Measurements from ENCODE around the gene CALD1. TPM values are rescaled to one million over a fixed set of nuclear protein-coding genes. Genes with fewer than 3 reads are reported as not detected.

CALD1 gene, protein sequence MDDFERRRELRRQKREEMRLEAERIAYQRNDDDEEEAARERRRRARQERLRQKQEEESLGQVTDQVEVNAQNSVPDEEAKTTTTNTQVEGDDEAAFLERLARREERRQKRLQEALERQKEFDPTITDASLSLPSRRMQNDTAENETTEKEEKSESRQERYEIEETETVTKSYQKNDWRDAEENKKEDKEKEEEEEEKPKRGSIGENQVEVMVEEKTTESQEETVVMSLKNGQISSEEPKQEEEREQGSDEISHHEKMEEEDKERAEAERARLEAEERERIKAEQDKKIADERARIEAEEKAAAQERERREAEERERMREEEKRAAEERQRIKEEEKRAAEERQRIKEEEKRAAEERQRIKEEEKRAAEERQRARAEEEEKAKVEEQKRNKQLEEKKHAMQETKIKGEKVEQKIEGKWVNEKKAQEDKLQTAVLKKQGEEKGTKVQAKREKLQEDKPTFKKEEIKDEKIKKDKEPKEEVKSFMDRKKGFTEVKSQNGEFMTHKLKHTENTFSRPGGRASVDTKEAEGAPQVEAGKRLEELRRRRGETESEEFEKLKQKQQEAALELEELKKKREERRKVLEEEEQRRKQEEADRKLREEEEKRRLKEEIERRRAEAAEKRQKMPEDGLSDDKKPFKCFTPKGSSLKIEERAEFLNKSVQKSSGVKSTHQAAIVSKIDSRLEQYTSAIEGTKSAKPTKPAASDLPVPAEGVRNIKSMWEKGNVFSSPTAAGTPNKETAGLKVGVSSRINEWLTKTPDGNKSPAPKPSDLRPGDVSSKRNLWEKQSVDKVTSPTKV
- total RNA-seq: 313 and 329 TPM in 2 replicates

DNA sequence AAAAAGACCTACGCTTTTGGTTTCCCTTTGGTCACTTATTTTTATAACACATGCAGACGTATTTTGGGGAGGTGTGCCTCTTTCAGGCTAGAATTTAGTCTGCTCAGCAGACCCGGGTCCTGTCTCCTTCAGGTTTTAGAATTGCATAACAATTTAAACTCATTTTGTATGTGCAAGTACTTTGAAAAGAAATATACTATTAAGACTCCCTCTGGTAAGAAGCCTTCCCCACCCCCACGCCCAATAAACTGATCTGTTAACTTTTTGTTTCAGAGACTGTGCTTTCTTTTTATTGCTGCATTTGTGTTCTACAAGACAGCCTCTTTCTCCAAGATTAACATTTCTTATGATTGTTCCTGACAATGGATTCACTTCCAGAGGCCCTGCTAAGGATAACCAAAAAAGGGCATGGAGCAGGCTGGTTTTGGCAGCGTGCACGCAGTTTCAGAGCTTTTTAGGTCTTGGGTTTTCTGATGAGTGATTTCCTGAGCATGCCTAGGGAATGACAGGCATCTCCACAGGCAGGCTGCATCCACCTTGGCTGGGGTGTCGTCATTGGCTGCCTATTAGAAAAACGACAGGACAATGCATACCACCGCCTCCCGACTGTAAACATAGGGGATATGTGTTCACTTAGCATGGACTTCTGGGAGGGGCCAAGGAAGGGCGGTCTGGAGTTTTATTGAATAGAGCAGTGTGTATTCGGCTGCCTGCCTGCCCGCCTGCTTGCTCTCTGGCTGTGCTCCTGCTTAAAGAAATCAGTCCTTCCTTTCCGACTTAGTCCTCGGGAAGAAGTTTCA lies at the start of gene CALD1:
CALD1 (plus strand) TSS at position 694 of the 800 bp plus-strand sequence. CDS start 88,100 bp downstream, outside the sequence.

DNA sequence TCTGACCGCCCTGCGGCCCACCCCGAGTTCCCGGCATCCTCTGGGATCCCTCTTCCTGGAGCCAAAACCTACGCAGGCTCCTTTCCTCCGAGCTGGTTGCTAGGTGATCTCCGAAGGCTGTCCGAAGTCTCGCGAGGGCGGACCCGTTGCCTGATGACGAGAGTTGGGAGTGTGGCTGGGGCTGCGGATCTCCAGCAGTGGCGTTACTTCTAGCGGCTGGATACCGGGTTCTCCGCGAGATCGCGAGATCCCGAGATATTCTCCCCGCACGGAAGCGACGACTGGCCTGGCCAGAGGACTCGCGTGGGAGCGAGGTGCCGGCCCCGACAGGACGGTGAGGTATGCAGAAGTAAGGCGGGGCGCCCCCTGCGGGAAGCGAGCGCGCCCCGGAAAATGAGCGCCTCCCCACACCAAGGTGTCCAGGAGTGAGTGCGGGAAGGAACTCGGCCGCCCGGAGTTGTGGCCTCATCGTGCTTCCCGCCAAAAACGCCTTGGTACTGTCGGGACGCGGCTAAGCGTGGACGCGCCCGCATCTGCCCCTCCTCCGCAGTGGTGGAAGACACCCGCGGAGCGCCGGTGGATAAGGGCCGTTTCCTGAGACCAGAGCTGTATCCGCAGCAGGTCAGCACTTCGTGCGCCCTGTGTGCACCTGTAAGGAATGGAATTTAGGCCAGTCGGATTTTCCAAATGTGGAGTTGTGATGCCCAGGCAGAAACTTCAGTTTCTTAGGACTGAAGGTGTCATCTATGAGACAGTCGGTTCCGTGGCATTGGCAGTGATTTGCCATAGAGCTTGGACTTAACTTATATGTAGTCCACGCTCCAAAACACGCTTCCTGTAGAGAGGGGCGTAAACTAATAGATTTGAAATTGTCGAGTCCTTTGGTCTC lies 207.2 kb downstream of the CALD1 start, which contains the start of gene AGBL3:
AGBL3 (plus strand) TSS at position 146 of the 889 bp plus-strand sequence. CDS start 1,426 bp downstream, outside the sequence.

Other genes starting within 250 kb of the CALD1 start
- not detected in 2 replicates for gene AKR1B15, start 230.5 kb upstream of the CALD1 start, total RNA-seq
- gene BPGM, start 132.8 kb upstream of the CALD1 start, total RNA-seq: 46.6 and 48.4 TPM in 2 replicates
- gene AGBL3, start 206.9 kb downstream of the CALD1 start, total RNA-seq: 1.6 and 1.7 TPM in 2 replicates